ENCODE data around the gene RPL10.

DNA sequence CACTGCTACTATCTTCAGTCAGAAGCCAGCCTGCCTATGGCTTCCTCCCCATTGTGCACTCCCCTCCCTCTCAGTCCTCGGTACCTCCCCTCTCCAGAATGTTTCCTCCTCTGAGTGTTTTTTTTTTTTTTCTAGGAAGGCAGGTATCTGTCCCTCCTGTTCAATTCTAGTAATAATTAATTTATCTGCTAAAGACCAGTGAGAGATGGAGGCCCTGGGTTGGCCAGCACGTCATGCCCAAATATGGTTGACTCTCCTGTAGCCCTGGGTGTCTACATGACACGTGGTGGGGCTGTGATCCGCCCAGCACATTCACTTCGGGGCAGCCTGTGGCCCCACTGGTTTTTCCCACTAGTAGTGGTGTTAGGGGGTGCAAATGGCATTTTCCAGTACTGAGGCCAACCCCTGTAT is 25.6 kb upstream of the RPL10 start:
- TF ChIP-seq CTCF (IDR thresholded peaks at IDR 0.05) (no peak), POLR2A (IDR thresholded peaks at IDR 0.05) (no peak)

Measured in thyroid gland (tissue), 4 donors.